H9 (cell line): ENCODE measurements around the gene KCND2. TPM values are rescaled to one million over a fixed set of nuclear protein-coding genes. Genes with fewer than 3 reads are reported as not detected.

ENCODE experiments used
- DNase-seq: peaks from one replicate; pipeline ENCODE4 v3.0.0-alpha.2; 2017
- H2AFZ ChIP-seq: one replicate; pipeline ENCODE4 v1.6.1; 2013; ENCODE audit warnings: mild to moderate bottlenecking, low read length, control low read depth, moderate library complexity
- H2AK5ac ChIP-seq: 2 replicates; pipeline ENCODE4 v1.6.1; 2013; ENCODE audit warnings: low read length, control low read depth, mixed read lengths; ENCODE audit not compliant: insufficient read length
- H2BK120ac ChIP-seq: one replicate; pipeline ENCODE4 v1.6.1; 2013; ENCODE audit warnings: low read depth, mild to moderate bottlenecking, low read length, control low read depth, inconsistent platforms; ENCODE audit not compliant: poor library complexity, severe bottlenecking
- H2BK12ac ChIP-seq: 2 replicates; pipeline ENCODE4 v1.6.1; 2013; ENCODE audit warnings: low read length, control low read depth, mixed read lengths, low read depth; ENCODE audit not compliant: insufficient read length
- H2BK15ac ChIP-seq: 2 replicates; pipeline ENCODE4 v1.6.1; 2013; ENCODE audit warnings: low read depth, low read length, control low read depth
- H2BK20ac ChIP-seq: one replicate; pipeline ENCODE4 v1.6.1; 2013; ENCODE audit warnings: low read depth, mild to moderate bottlenecking, low read length, control low read depth, inconsistent platforms; ENCODE audit not compliant: poor library complexity, severe bottlenecking
- H2BK5ac ChIP-seq: 2 replicates; pipeline ENCODE4 v1.6.1; 2013; ENCODE audit warnings: low read length, control low read depth, mixed read lengths; ENCODE audit not compliant: insufficient read length
- H3K14ac ChIP-seq: 2 replicates; pipeline ENCODE4 v1.6.1; 2013; ENCODE audit warnings: low read length, control low read depth; ENCODE audit not compliant: insufficient read depth
- H3K18ac ChIP-seq: 2 replicates; pipeline ENCODE4 v1.6.1; 2013; ENCODE audit warnings: low read depth, mild to moderate bottlenecking, mixed read lengths, low read length, control low read depth; ENCODE audit not compliant: insufficient read length
- H3K23ac ChIP-seq: 2 replicates; pipeline ENCODE4 v1.6.1; 2013; ENCODE audit warnings: low read length, control low read depth, mixed read lengths, low read depth; ENCODE audit not compliant: insufficient read length
- H3K23me2 ChIP-seq: 2 replicates; pipeline ENCODE4 v1.6.1; 2013; ENCODE audit warnings: low read depth, mild to moderate bottlenecking, mixed read lengths, low read length, control low read depth; ENCODE audit not compliant: insufficient read length, poor library complexity, severe bottlenecking
- H3K27ac ChIP-seq: 2 replicates; pipeline ENCODE4 v1.5.1; 2013; ENCODE audit warnings: low read length, control low read depth, mixed read lengths, low read depth; ENCODE audit not compliant: insufficient read length
- H3K27me3 ChIP-seq: 2 replicates; pipeline ENCODE4 v1.6.1; 2013; ENCODE audit warnings: low read length, control low read depth, inconsistent platforms; ENCODE audit not compliant: insufficient read depth
- H3K4ac ChIP-seq: 2 replicates; pipeline ENCODE4 v1.6.1; 2013; ENCODE audit warnings: low read depth, mild to moderate bottlenecking, control low read depth, inconsistent platforms, low read length, moderate library complexity
- H3K4me1 ChIP-seq: 2 replicates; pipeline ENCODE4 v1.6.1; 2013; ENCODE audit warnings: low read length, control low read depth, inconsistent platforms; ENCODE audit not compliant: insufficient read depth
- H3K4me2 ChIP-seq: 2 replicates; pipeline ENCODE4 v1.6.1; 2013; ENCODE audit warnings: low read length, control low read depth, mixed read lengths; ENCODE audit not compliant: insufficient read length, insufficient read depth
- H3K56ac ChIP-seq: 2 replicates; pipeline ENCODE4 v1.6.1; 2013; ENCODE audit warnings: low read depth, mild to moderate bottlenecking, mixed read lengths, low read length, control low read depth; ENCODE audit not compliant: insufficient read length
- H3K79me1 ChIP-seq: 2 replicates; pipeline ENCODE4 v1.6.1; 2013; ENCODE audit warnings: low read depth, mild to moderate bottlenecking, moderate library complexity, low read length, control low read depth, inconsistent platforms; ENCODE audit not compliant: insufficient read depth, poor library complexity, severe bottlenecking
- H3K79me2 ChIP-seq: 2 replicates; pipeline ENCODE4 v1.6.1; 2013; ENCODE audit warnings: low read length, control low read depth, inconsistent platforms; ENCODE audit not compliant: insufficient read depth
- H3K9ac ChIP-seq: 2 replicates; pipeline ENCODE4 v1.6.1; 2013; ENCODE audit warnings: low read length, control low read depth, mixed read lengths; ENCODE audit not compliant: insufficient read length; ENCODE audit errors: extremely low read depth
- H3K9me3 ChIP-seq: one replicate; pipeline ENCODE4 v1.6.1; 2013; ENCODE audit warnings: low read depth, low read length, inconsistent platforms; ENCODE audit not compliant: control insufficient read depth
- H3T11ph ChIP-seq: one replicate; pipeline ENCODE4 v1.6.1; 2013; ENCODE audit warnings: mild to moderate bottlenecking, low read length, control low read depth, inconsistent platforms
- H4K20me1 ChIP-seq: one replicate; pipeline ENCODE4 v1.6.1; 2013; ENCODE audit not compliant: control insufficient read depth, insufficient read length, insufficient read depth
- H4K5ac ChIP-seq: 2 replicates; pipeline ENCODE4 v1.6.1; 2013; ENCODE audit warnings: low read depth, mild to moderate bottlenecking, mixed read lengths, low read length, control low read depth; ENCODE audit not compliant: insufficient read length
- H4K8ac ChIP-seq: replicated peaks from 2 replicates; pipeline ENCODE4 v1.6.1; 2013; ENCODE audit warnings: low read length, control low read depth, mixed read lengths, low read depth; ENCODE audit not compliant: insufficient read length
- H4K91ac ChIP-seq: 2 replicates; pipeline ENCODE4 v1.6.1; 2013; ENCODE audit warnings: low read depth, mild to moderate bottlenecking, moderate library complexity, mixed read lengths, low read length, control low read depth; ENCODE audit not compliant: insufficient read length
- H3K27ac Mint-ChIP-seq, 3 experiments: 2 replicates in 2 of 3; 3 replicates in 1 of 3; pipeline ENCODE4 v1.8.0; 2020 to 2021; ENCODE audit warnings: mixed read lengths in 3 of 3, mild to moderate bottlenecking in 1 of 3, moderate library complexity in 1 of 3
- H3K27me3 Mint-ChIP-seq: 2 replicates; pipeline ENCODE4 v1.8.0; 2021; ENCODE audit warnings: low read depth, mild to moderate bottlenecking, moderate library complexity, mixed read lengths
- H3K36me3 Mint-ChIP-seq, 3 experiments: 2 replicates in 2 of 3; 3 replicates in 1 of 3; pipeline ENCODE4 v1.8.0; 2020 to 2021; ENCODE audit warnings: low read depth in 3 of 3, mixed read lengths in 3 of 3; ENCODE audit not compliant: insufficient read depth in 1 of 3
- H3K4me1 Mint-ChIP-seq, 2 experiments: 2 replicates each; pipeline ENCODE4 v1.8.0; 2020; ENCODE audit warnings: mixed read lengths in 2 of 2
- H3K4me3 Mint-ChIP-seq, 2 experiments: 2 replicates in 1 of 2; 3 replicates in 1 of 2; pipeline ENCODE4 v1.8.0; 2020 to 2021; ENCODE audit warnings: mild to moderate bottlenecking in 2 of 2, mixed read lengths in 2 of 2, moderate library complexity in 1 of 2
- H3K9me3 Mint-ChIP-seq, 2 experiments: 2 replicates in 1 of 2; 3 replicates in 1 of 2; pipeline ENCODE4 v1.8.0; 2020; ENCODE audit warnings: mild to moderate bottlenecking in 2 of 2, mixed read lengths in 2 of 2, moderate library complexity in 1 of 2
- CTCF ChIP-seq: fragments of 200-600 bp; sonication (generic); conservative IDR thresholded peaks from 3 replicates; pipeline ENCODE4 v1.8.0; 2021; ENCODE audit warnings: antibody characterized with exemption, mild to moderate bottlenecking
- WGBS: extraction: QIAGEN DNeasy Blood & Tissue Kit; methylation state at CpG from one replicate; pipeline ENCODE4 v1.1.7; 2013; ENCODE audit warnings: missing lambda C conversion rate, low lambda C conversion rate, mixed read lengths; ENCODE audit not compliant: insufficient read length; ENCODE audit errors: extremely low coverage; 5-methylcytosine and 5-hydroxymethylcytosine counted together
- total RNA-seq: library from RNA; stranded (reverse); gene quantifications from 2 replicates; pipeline ENCODE4 v1.2.1, GENCODE V29; 2021

The KCND2 gene
- total RNA-seq, 1 experiment from 2014 or later = 6.4 TPM

- H3K23me2 ChIP-seq = no peaks in the 10 kb centered on the region
- no peaks in the 10 kb centered on the region for H4K20me1 ChIP-seq
- no peak overlapping the region for H2BK5ac ChIP-seq
- Mint-ChIP-seq H3K4me3 (no peak overlapping the region), H3K9me3 (peaks cover 0 to 2% of the 10 kb centered on the region in 2 experiments; a peak in 2 of 5 replicates), H3K4me1 (peaks cover 31 to 38% of the 10 kb centered on the region in 2 experiments), H3K27me3 (no peaks in the 10 kb centered on the region; the same call in 1 of the 2 replicates), H3K36me3 (peaks cover 1 to 4% (median 3%) of the 10 kb centered on the region in 3 experiments; a peak in 4 of 7 replicates), H3K27ac (no peak overlapping the region)
- no peak overlapping the region for H4K5ac ChIP-seq
- H2AK5ac ChIP-seq = no peak overlapping the region
- no peak overlapping the region for H3T11ph ChIP-seq
- H3K9ac ChIP-seq = no peak overlapping the region
- H4K91ac ChIP-seq = no peak overlapping the region
- H3K4me1 ChIP-seq = no peaks in the 10 kb centered on the region; the same call in 1 of the 2 replicates
- H2BK120ac ChIP-seq = no peak overlapping the region
- no peak overlapping the region for H2AFZ ChIP-seq
- H4K8ac ChIP-seq = no peak overlapping the region
- no peaks in the 10 kb centered on the region for H3K27me3 ChIP-seq
- no peak for DNase-seq
- H3K18ac ChIP-seq = no peak overlapping the region
- H3K56ac ChIP-seq = no peak overlapping the region
- no peaks in the 10 kb centered on the region for H3K79me2 ChIP-seq
- no peak overlapping the region for H3K4me2 ChIP-seq
- H3K9me3 ChIP-seq = no peaks in the 10 kb centered on the region
- H3K23ac ChIP-seq = no peak overlapping the region
- no peak overlapping the region for H2BK15ac ChIP-seq
- WGBS = no CpG with 5 or more reads among the region's 2 CpGs
- no peak overlapping the region for H3K27ac ChIP-seq
- no peak overlapping the region for H2BK20ac ChIP-seq
- H3K4ac ChIP-seq = no peak overlapping the region
- no peak overlapping the region for H2BK12ac ChIP-seq
- no peak for TF ChIP-seq CTCF
- no peak overlapping the region for H3K14ac ChIP-seq
- no peaks in the 10 kb centered on the region for H3K79me1 ChIP-seq
These were observed 190.0 kb downstream of the KCND2 start for GRCh38 chr7:120462991-120463390.
